ENCODE measurements around the gene CYGB.

CYGB gene

GRCh38 chr17:76550712-76551615 is 13.5 kb upstream of the CYGB start:
- DNase-seq = no peak

GRCh38 chr17:76549539-76549938 is 12.0 kb upstream of the CYGB start:
- DNase-seq = no peak

GRCh38 chr17:76549215-76549518 is 11.7 kb upstream of the CYGB start:
- no peak for DNase-seq

GRCh38 chr17:76548378-76549214 is 11.1 kb upstream of the CYGB start:
- DNase-seq = no peak

- no peak for DNase-seq
These were observed 10.2 kb upstream of the CYGB start for GRCh38 chr17:76547642-76548202.

GRCh38 chr17:76547183-76547641 is 9.7 kb upstream of the CYGB start:
- DNase-seq = peak in 3 of 5 experiments; percentile 31 to 51 (median 43)

- no peak for DNase-seq
These were observed 9.2 kb upstream of the CYGB start for GRCh38 chr17:76546556-76547182.

- DNase-seq = no peak
These were observed 8.5 kb upstream of the CYGB start for GRCh38 chr17:76545918-76546555.

- no peak for DNase-seq
These were observed 7.2 kb upstream of the CYGB start for GRCh38 chr17:76544546-76545365.

GRCh38 chr17:76543826-76544545 is 6.5 kb upstream of the CYGB start:
- no peak for DNase-seq

GRCh38 chr17:76543482-76543825 is 5.9 kb upstream of the CYGB start:
- no peak for DNase-seq

GRCh38 chr17:76542984-76543383 is 5.5 kb upstream of the CYGB start:
- DNase-seq = no peak

GRCh38 chr17:76542566-76542971 is 5.1 kb upstream of the CYGB start:
- no peak for DNase-seq

GRCh38 chr17:76541739-76542454 is 4.4 kb upstream of the CYGB start:
- no peak for DNase-seq

GRCh38 chr17:76540381-76541300 is 3.1 kb upstream of the CYGB start:
- DNase-seq = peak in 1 of 5 experiments; percentile 35

GRCh38 chr17:76539631-76540271 is 2.2 kb upstream of the CYGB start, which contains the start of gene PRCD:
Gene PRCD (plus strand): TSS chr17:76540044. CDS start chr17:76540142, 98 bp downstream.
- DNase-seq = no peak

GRCh38 chr17:76538941-76539570 is 1.5 kb upstream of the CYGB start:
- no peak for DNase-seq
